ENCODE measurements around the gene ZNF100. TPM values are rescaled to one million over a fixed set of nuclear protein-coding genes. Genes with fewer than 3 reads are reported as not detected.
"Not testable (repeated sequence)": the region's sequence is repeated elsewhere in the genome, so short reads cannot be mapped to it uniquely, and the experiment has no call there.

The ZNF100 gene
- total RNA-seq, 4 donors from 2014 or later = 0.95 to 3.0 (median 2.0) TPM

DNA sequence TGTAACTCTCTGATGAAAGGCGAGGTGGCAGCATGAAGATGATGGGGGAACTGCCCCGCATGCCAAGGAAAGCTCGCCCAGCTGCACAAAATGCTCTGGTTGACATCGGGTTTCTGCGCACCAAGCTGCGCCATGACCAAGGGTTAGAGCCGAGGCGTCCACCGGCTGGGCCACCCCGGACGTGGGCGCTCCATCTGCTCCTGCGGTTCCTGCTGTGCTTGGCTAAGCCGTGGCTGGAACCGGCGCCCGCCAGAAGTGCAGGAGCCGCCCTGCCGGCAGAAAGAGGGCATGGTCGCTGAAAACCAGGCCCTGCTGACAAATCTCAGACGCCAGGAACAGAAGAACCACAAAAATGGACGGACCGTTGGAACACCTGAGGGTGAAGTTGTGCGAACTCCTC, 57.9 kb downstream of the ZNF100 start:
- Histone ChIP-seq H3K36me3 (no peaks in the 10 kb centered on the region), H3K4me3 (no peak overlapping the region), H3K4me1 (no peaks in the 10 kb centered on the region), H3K9me3 (peaks cover 0 to 43% (median 0%) of the 10 kb centered on the region in 3 donors), H3K27ac (no peak overlapping the region), H3K27me3 (no peaks in the 10 kb centered on the region)
- DNase-seq = no peak
- intact Hi-C loops (cut with DNase I) = no loop called here
- WGBS, 2 donors = 90 to 100% methylated on average over 4 to 6 of the region's 24 CpGs
- TF ChIP-seq, protein P1, sequence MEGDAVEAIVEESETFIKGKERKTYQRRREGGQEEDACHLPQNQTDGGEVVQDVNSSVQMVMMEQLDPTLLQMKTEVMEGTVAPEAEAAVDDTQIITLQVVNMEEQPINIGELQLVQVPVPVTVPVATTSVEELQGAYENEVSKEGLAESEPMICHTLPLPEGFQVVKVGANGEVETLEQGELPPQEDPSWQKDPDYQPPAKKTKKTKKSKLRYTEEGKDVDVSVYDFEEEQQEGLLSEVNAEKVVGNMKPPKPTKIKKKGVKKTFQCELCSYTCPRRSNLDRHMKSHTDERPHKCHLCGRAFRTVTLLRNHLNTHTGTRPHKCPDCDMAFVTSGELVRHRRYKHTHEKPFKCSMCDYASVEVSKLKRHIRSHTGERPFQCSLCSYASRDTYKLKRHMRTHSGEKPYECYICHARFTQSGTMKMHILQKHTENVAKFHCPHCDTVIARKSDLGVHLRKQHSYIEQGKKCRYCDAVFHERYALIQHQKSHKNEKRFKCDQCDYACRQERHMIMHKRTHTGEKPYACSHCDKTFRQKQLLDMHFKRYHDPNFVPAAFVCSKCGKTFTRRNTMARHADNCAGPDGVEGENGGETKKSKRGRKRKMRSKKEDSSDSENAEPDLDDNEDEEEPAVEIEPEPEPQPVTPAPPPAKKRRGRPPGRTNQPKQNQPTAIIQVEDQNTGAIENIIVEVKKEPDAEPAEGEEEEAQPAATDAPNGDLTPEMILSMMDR (IDR thresholded peaks at IDR 0.05) = no peak
- TF ChIP-seq POLR2A (IDR thresholded peaks at IDR 0.05) = no peak

- H3K9me3 ChIP-seq = peaks cover 0 to 40% (median 0%) of the 10 kb centered on the region in 3 donors
- intact Hi-C loops (cut with DNase I); H3K4me1 ChIP-seq; H3K27ac ChIP-seq; H3K27me3 ChIP-seq; H3K36me3 ChIP-seq; H3K4me3 ChIP-seq; DNase-seq: not testable (repeated sequence)
- 95% methylated on average over 3 of the region's 31 CpGs; no CpG with 5 or more reads in 1 of the 2 donors for WGBS, 2 donors
Measured at GRCh38 chr19:21707878-21708277, 59.5 kb downstream of the ZNF100 start.

DNA sequence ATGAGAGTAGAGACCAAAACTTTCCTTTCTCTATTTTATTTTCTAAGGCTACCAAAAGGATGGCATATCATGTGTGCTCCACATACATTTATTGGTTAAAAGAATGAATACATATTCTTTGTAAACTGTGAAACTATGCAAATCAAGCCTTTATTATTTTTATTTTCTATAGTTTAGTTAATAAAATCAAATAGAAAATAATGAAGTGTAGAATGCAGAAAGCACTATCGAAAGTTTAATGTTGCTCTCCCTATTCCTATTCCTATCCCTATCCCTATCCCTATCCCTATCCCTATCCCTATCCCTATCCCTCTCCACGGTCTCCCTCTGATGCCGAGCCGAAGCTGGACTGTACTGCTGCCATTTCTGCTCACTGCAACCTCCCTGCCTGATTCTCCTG, 60.3 kb downstream of the ZNF100 start:
- H3K27me3 ChIP-seq = no peaks in the 10 kb centered on the region

DNA sequence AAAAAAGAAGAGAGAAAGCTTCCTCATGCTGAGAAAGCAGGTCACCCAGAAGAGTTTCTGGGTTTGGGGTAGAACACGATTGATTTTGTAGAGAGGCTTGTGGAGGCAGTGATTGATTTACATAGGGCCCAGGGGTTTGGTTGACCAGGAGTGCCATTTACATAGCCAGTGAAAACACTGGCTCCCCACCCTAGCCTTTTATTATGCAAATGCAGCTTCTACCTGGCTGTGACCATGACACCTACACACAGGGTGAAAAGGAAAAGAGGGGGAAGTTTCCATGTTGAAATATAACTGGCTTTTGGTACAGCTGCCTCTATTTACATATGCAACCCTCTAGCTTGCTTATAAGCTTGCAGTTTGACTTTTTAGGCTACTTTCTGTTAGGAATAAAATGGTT, 62.0 kb downstream of the ZNF100 start:
- H3K9me3 ChIP-seq = peaks cover 0 to 33% (median 0%) of the 10 kb centered on the region in 3 donors
- intact Hi-C loops (cut with DNase I) = no loop called here
- no peaks in the 10 kb centered on the region for H3K4me1 ChIP-seq
- H3K4me3 ChIP-seq = no peak overlapping the region
- no peaks in the 10 kb centered on the region for H3K36me3 ChIP-seq
- TF ChIP-seq POLR2A (IDR thresholded peaks at IDR 0.05) = no peak
- TF ChIP-seq, protein P1 (IDR thresholded peaks at IDR 0.05) = no peak
- no peaks in the 10 kb centered on the region for H3K27me3 ChIP-seq
- H3K27ac ChIP-seq = no peak overlapping the region
- 48 to 50% methylated on average over 1 of the region's 1 CpG for WGBS, 2 donors
- no peak for DNase-seq

More for the DNA sequence above, 60.3 kb downstream of the ZNF100 start:
- TF ChIP-seq, protein P1 (IDR thresholded peaks at IDR 0.05) = no peak
- intact Hi-C loops (cut with DNase I) = no loop called here
- no peak overlapping the region for H3K27ac ChIP-seq
- H3K9me3 ChIP-seq = peaks cover 0 to 35% (median 0%) of the 10 kb centered on the region in 3 donors
- H3K4me3 ChIP-seq = no peak overlapping the region
- H3K36me3 ChIP-seq = no peaks in the 10 kb centered on the region
- no peaks in the 10 kb centered on the region for H3K4me1 ChIP-seq
- WGBS, 2 donors = 90 to 95% methylated on average over 4 of the region's 4 CpGs
- DNase-seq = no peak

- 22 to 49% methylated on average over 3 of the region's 3 CpGs for WGBS, 2 donors
- H3K27me3 ChIP-seq = no peaks in the 10 kb centered on the region
- no peak overlapping the region for H3K4me3 ChIP-seq
- intact Hi-C loops (cut with DNase I) = no loop called here
- peaks cover 0 to 24% (median 0%) of the 10 kb centered on the region in 3 donors for H3K9me3 ChIP-seq
- TF ChIP-seq, protein P1 (IDR thresholded peaks at IDR 0.05) = no peak
- no peaks in the 10 kb centered on the region for H3K4me1 ChIP-seq
- DNase-seq = no peak
- no peak overlapping the region for H3K27ac ChIP-seq
- H3K36me3 ChIP-seq = no peaks in the 10 kb centered on the region
Measured at GRCh38 chr19:21704320-21704719, 63.1 kb downstream of the ZNF100 start.

DNA sequence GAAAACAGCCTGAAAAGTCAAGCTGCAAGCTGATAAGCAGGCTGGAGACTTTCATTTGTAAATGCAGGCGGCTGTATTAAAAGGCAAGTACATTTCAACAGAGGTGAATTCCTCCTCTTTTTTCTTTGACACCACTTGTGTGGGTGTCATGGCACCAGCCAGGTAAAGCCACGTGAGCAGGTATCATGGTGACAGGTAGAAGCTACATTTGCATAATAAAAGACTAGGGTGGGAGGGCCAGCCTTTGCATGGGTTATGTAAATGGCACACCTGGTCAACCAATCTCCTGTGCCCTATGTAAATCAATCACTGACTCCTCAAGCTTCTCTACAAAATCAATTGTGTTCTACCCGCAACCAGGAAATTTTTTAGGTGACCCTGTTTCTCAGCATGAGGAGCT, 68.2 kb downstream of the ZNF100 start:
- WGBS, 2 donors = 54 to 72% methylated on average over 3 of the region's 3 CpGs

More for the DNA sequence above, 68.2 kb downstream of the ZNF100 start:
- DNase-seq = no peak
- intact Hi-C loops (cut with DNase I) = no loop called here
- Histone ChIP-seq H3K9me3 (no peaks in the 10 kb centered on the region), H3K27me3 (no peaks in the 10 kb centered on the region), H3K4me1 (no peaks in the 10 kb centered on the region), H3K36me3 (no peaks in the 10 kb centered on the region), H3K4me3 (no peak overlapping the region), H3K27ac (no peak overlapping the region)
- TF ChIP-seq POLR2A (IDR thresholded peaks at IDR 0.05) = no peak
- TF ChIP-seq, protein P1 (IDR thresholded peaks at IDR 0.05) = no peak
